ENCODE results near the gene FTCD. TPM values are rescaled to one million over a fixed set of nuclear protein-coding genes. Genes with fewer than 3 reads are reported as not detected.
"Not testable (repeated sequence)": the region's sequence is repeated elsewhere in the genome, so short reads cannot be mapped to it uniquely, and the experiment has no call there.

The FTCD gene
- total RNA-seq, 4 donors from 2014 or later: 0.29 TPM; not detected in 3

GRCh38 chr21:46111857-46112724 lies 43.3 kb downstream of the FTCD start:
- peak in 1 of 2 donors; percentile 83 for DNase-seq (ENCODE audit: low spot score in 2 of 2)
- intact Hi-C loops (cut with DNase I; ENCODE audit: low total_unique reads): no loop called here
- WGBS, 2 donors: 95 to 96% methylated on average over 63 of the region's 69 CpGs
- no peak for TF ChIP-seq POLR2A (IDR thresholded peaks at IDR 0.05)
- TF ChIP-seq, protein P1, sequence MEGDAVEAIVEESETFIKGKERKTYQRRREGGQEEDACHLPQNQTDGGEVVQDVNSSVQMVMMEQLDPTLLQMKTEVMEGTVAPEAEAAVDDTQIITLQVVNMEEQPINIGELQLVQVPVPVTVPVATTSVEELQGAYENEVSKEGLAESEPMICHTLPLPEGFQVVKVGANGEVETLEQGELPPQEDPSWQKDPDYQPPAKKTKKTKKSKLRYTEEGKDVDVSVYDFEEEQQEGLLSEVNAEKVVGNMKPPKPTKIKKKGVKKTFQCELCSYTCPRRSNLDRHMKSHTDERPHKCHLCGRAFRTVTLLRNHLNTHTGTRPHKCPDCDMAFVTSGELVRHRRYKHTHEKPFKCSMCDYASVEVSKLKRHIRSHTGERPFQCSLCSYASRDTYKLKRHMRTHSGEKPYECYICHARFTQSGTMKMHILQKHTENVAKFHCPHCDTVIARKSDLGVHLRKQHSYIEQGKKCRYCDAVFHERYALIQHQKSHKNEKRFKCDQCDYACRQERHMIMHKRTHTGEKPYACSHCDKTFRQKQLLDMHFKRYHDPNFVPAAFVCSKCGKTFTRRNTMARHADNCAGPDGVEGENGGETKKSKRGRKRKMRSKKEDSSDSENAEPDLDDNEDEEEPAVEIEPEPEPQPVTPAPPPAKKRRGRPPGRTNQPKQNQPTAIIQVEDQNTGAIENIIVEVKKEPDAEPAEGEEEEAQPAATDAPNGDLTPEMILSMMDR (IDR thresholded peaks at IDR 0.05): no peak
- no peak overlapping the region for H3K4me3 ChIP-seq (ENCODE audit: low read depth, poor library complexity, severe bottlenecking)

GRCh38 chr21:46111193-46111571 lies 44.2 kb downstream of the FTCD start:
- peak in 1 of 2 donors; percentile 75 for DNase-seq (ENCODE audit: low spot score in 2 of 2)
- 82 to 96% methylated on average over 9 of the region's 12 CpGs for WGBS, 2 donors
- intact Hi-C loops (cut with DNase I; ENCODE audit: low total_unique reads): no loop called here
- no peak overlapping the region for H3K4me3 ChIP-seq (ENCODE audit: low read depth, poor library complexity, severe bottlenecking)
- TF ChIP-seq, protein P1 (IDR thresholded peaks at IDR 0.05): no peak
- no peak for TF ChIP-seq POLR2A (IDR thresholded peaks at IDR 0.05)

DNA sequence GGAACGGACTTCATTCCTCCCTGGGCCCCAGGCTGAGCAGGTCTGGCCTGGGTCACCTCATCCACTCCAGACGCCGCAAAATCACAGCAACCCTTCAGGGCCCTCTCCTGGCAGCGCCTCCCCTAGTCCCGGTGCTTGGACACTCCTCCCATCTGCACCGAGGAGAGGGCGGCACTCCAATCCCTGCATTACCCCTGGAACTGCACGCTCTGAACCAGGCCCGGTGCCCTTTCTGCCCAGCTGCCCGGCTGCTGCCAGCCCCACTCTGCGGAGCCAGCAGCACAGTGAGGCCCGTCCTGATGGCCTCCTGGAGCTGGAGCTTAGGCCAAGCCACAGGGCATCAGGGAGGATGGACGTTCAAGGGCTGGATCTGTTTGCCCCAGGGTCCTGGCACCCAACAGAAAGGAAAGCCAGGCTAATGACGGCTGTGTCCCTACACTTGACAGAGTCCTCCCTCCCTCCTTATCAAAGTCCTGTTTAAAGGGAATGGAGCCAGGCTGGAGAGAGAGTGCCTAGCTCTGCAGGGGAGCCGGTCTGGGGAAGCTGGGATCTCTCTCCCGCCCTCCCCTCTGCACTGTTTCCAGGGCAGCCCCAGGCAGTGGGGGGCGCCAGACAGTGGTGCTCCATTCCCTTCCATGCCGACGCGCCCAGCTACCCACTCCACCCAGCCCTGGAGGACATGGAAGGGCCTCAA lies 44.7 kb downstream of the FTCD start:
- WGBS, 2 donors: 73 to 75% methylated on average over 19 to 20 of the region's 20 CpGs
- DNase-seq (ENCODE audit: low spot score in 2 of 2): peak; percentile 16 to 86
- TF ChIP-seq POLR2A (IDR thresholded peaks at IDR 0.05): no peak
- TF ChIP-seq, protein P1 (IDR thresholded peaks at IDR 0.05): no peak
- intact Hi-C loops (cut with DNase I; ENCODE audit: low total_unique reads): no loop called here
- H3K4me3 ChIP-seq (ENCODE audit: low read depth, poor library complexity, severe bottlenecking): no peak overlapping the region

- TF ChIP-seq POLR2A (IDR thresholded peaks at IDR 0.05): no peak
- TF ChIP-seq, protein P1 (IDR thresholded peaks at IDR 0.05): no peak
- 78 to 85% methylated on average over 13 to 18 of the region's 19 CpGs for WGBS, 2 donors
- intact Hi-C loops (cut with DNase I; ENCODE audit: low total_unique reads): no loop called here
- DNase-seq (ENCODE audit: low spot score in 2 of 2): peak in 1 of 2 donors; percentile 72
- no peak overlapping the region for H3K4me3 ChIP-seq (ENCODE audit: low read depth, poor library complexity, severe bottlenecking)
Observed at GRCh38 chr21:46109313-46110221, 45.8 kb downstream of the FTCD start.

DNA sequence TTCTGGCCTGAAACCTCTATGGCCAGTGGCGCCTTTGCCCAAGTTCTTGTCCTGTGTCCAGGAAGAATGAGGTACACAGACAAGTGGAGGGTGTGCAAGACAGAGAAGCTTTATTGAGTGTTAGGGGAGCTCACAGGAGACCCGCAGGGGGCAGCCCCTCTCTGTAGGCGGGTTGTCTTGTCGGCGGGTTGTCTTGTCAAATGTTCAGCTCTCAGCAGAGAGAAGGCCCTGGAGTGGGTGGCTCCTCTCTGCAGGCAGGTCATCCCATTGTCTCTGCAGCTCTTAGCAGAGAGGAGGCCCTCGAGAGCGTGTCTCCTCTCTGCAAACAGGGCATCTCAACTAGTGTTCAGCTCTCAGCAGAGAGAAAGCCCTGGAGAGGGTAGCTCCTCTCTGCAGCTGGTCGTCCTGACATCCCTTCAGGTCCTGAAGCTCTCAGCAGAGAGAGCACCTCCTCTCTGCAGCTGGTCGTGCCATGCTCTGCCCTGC lies 46.5 kb downstream of the FTCD start:
- H3K4me3 ChIP-seq (ENCODE audit: low read depth, poor library complexity, severe bottlenecking): no peak overlapping the region
- 76 to 78% methylated on average over 9 of the region's 9 CpGs for whole genome bisulfite sequencing, 2 donors
- intact Hi-C loops (cut with DNase I; ENCODE audit: low total_unique reads): no loop called here
- no peak for DNase-seq (ENCODE audit: low spot score in 2 of 2)
- no peak for TF ChIP-seq POLR2A (IDR thresholded peaks at IDR 0.05)
- TF ChIP-seq, protein P1 (IDR thresholded peaks at IDR 0.05): no peak

DNA sequence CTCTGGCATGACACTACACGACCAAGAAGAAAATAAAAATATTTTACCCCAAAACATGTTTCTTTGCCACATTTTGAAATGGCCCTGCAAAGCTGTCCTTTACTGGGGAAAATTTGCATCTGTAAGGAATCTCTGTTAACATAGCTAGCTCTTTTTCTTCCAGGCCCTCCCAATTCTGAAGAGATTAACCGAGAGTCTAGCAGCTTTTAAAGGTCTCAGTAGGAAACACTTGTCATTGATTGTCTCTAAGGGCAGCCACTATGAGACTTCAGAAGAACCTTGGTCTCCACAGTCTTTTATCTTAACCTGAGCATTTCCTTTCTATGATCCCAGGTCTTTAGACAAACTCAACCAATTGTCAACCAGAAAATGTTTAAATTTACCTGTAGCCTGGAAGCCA lies 48.0 kb downstream of the FTCD start:
- WGBS, 2 donors: 74 to 81% methylated on average over 2 of the region's 2 CpGs
- intact Hi-C loops (cut with DNase I; ENCODE audit: low total_unique reads); DNase-seq (ENCODE audit: low spot score in 2 of 2); H3K4me3 ChIP-seq (ENCODE audit: low read depth, poor library complexity, severe bottlenecking): not testable (repeated sequence)
